Spleen (tissue), 7 donors: ENCODE results near the gene IMPDH1.

Experiments used
- CTCF ChIP-seq, 11 experiments: fragments of 200-600 bp in 7 of 11; fragments of 450-650 bp in 4 of 11; sonication (generic) in 4 of 11; IDR thresholded peaks in 8 of 11; conservative IDR thresholded peaks in 3 of 11; 1 replicate in 7 of 11; 2 replicates in 4 of 11; pipeline versions ENCODE4 v1.4.0 to v1.8.0; 2016 to 2021; ENCODE audit warnings: antibody characterized with exemption in 11 of 11, inconsistent platforms in 4 of 11, mild to moderate bottlenecking in 1 of 11
- POLR2A ChIP-seq, 3 donors: fragments of 450-650 bp; IDR thresholded peaks; one replicate each; pipeline ENCODE4 v1.5.1; 2017; ENCODE audit warnings: antibody characterized with exemption in 3 of 3, mild to moderate bottlenecking in 1 of 3
- POLR2AphosphoS5 ChIP-seq, 3 donors: sonication (generic); formaldehyde crosslinking; IDR thresholded peaks; one replicate each; pipeline ENCODE4 v1.5.1; 2017; ENCODE audit warnings: antibody characterized with exemption in 3 of 3
- donor health status: DM: no; HTN: no; CAD: no; lungs with moderate emphysema.
- donor health status: DM: no; HTN: no; CAD: no.
- donor health status: DM: no; HTN: no; CAD: no.

- TF ChIP-seq CTCF (IDR thresholded peaks at IDR 0.05 in 8 of 11, conservative IDR thresholded peaks at IDR 0.05 in 3 of 11), result no peak
- TF ChIP-seq POLR2AphosphoS5 (IDR thresholded peaks at IDR 0.05), result no peak
- TF ChIP-seq POLR2A (IDR thresholded peaks at IDR 0.05), result no peak
These were observed 49.5 kb downstream of the IMPDH1 start for GRCh38 chr7:128360359-128360678.
